Pancreas (tissue), 10 donors: ENCODE results near the gene SORL1. TPM values are rescaled to one million over a fixed set of nuclear protein-coding genes. Genes with fewer than 3 reads are reported as not detected.

ENCODE experiments used
- ATAC-seq, 4 donors: fragments of 200-7000 bp; cut with Tn5 transposase; one replicate each; pipeline versions ENCODE4 v1.8.0 to v1.9.1; 2020; ENCODE audit warnings: mild to moderate bottlenecking in 4 of 4, moderate library complexity in 4 of 4
- DNase-seq, 6 donors: peaks; one replicate each; pipeline ENCODE4 v3.0.0-alpha.2; 2020
- FAIRE-seq: peaks from 2 replicates; lab custom pipeline; 2012; peaks lifted over from hg19 to GRCh38; lab: Jason Lieb, UNC
- H3K27ac ChIP-seq, 4 donors: fragments of 200-600 bp; sonication (generic); 1 replicate in 3 of 4; 2 replicates in 1 of 4; pipeline versions ENCODE4 v1.5.0 to v1.8.0; 2020
- H3K27me3 ChIP-seq, 4 donors: fragments of 200-600 bp; one replicate each; pipeline ENCODE4 v1.8.0; 2021
- H3K36me3 ChIP-seq, 3 donors: fragments of 200-600 bp; sonication (generic) in 1 of 3; one replicate each; pipeline versions ENCODE4 v1.5.0 to v1.8.0; 2020 to 2021
- H3K4me1 ChIP-seq, 3 donors: fragments of 200-600 bp; one replicate each; pipeline ENCODE4 v1.8.0; 2021
- H3K4me3 ChIP-seq, 4 donors: fragments of 200-600 bp; sonication (generic) in 2 of 4; one replicate each; pipeline versions ENCODE4 v1.5.0 to v1.8.0; 2020 to 2021
- H3K9me3 ChIP-seq, 4 donors: fragments of 200-600 bp; one replicate each; pipeline ENCODE4 v1.8.0; 2021
- CTCF ChIP-seq, 4 donors: fragments of 200-600 bp; sonication (generic) in 3 of 4; IDR thresholded peaks; one replicate each; pipeline versions ENCODE4 v1.5.0 to v1.8.0; 2021; ENCODE audit warnings: antibody characterized with exemption in 4 of 4
- WGBS, 2 donors: extraction: QIAGEN DNeasy Blood & Tissue Kit; methylation state at CpG; one replicate each; pipeline ENCODE4 v1.1.7; 2013; 5-methylcytosine and 5-hydroxymethylcytosine counted together
- intact Hi-C, 3 donors: fragments of 100-400 bp; cut with DNase I; formaldehyde crosslinking; loops; one replicate each; pipeline versions ENCODE4 v1.11.1 to v1.14.2; 2022
- polyA plus RNA-seq, 2 donors: library from polyadenylated mRNA; stranded (reverse); fragments of 200-250 nt; gene quantifications; one replicate each; pipeline ENCODE4 v1.2.3, GENCODE V29; 2013
- total RNA-seq, 6 donors: library from RNA; stranded (reverse); fragmentation: NEBNext Ultra II Directional in 4 of 6; extraction: Animal tissue kit (Norgen Biotek cat#: 25700) in 4 of 6; gene quantifications; one replicate each; pipeline versions ENCODE4 v1.2.1 to v1.2.4, GENCODE V29; 2021 to 2023
- donor health status: healthy with polysubstance abuse.
- donor health status: DM: no; HTN: no; CAD: no; lungs with moderate emphysema.
- donor health status: DM: no; HTN: no; CAD: no.
- donor health status: control.
- donor health status: control.
- donor health status: Bipolar disorder and iron deficiency.
- donor health status: DM: yes; HTN: yes; CAD: no.
- donor health status: DM: no; HTN: no; CAD: no.
- donor health status: DM: no; HTN: no; CAD: no.
- donor health status: DM: yes; HTN: yes; CAD: no.

The SORL1 gene
- total and polyA plus RNA-seq, 8 donors, result 2.7 to 47.5 (median 15.5) TPM

GRCh38 chr11:121487191-121487590, 35.1 kb downstream of the SORL1 start:
- TF ChIP-seq CTCF (IDR thresholded peaks at IDR 0.05), result no peak
- no peak overlapping the region for H3K27ac ChIP-seq
- FAIRE-seq (no peak), DNase-seq (no peak), ATAC-seq (no peak)
- H3K4me3 ChIP-seq, result no peak overlapping the region
- no peaks in the 10 kb centered on the region for H3K36me3 ChIP-seq
- no peaks in the 10 kb centered on the region for H3K4me1 ChIP-seq
- H3K27me3 ChIP-seq, result no peaks in the 10 kb centered on the region
- H3K9me3 ChIP-seq, result no peaks in the 10 kb centered on the region
- 71 to 77% methylated on average over 6 of the region's 6 CpGs for WGBS, 2 donors
- intact Hi-C loops, result no loop called here

- H3K4me3 ChIP-seq, result no peak overlapping the region
- no peak for TF ChIP-seq CTCF (IDR thresholded peaks at IDR 0.05)
- H3K27ac ChIP-seq, result no peak overlapping the region
- intact Hi-C loops, result no loop called here
- 69 to 82% methylated on average over 2 of the region's 2 CpGs for WGBS, 2 donors
- H3K36me3 ChIP-seq, result no peaks in the 10 kb centered on the region
- no peaks in the 10 kb centered on the region for H3K4me1 ChIP-seq
- DNase-seq, result no peak
- no peak for ATAC-seq
- H3K9me3 ChIP-seq, result no peaks in the 10 kb centered on the region
- no peaks in the 10 kb centered on the region for H3K27me3 ChIP-seq
- FAIRE-seq, result no peak
Observed at GRCh38 chr11:121488170-121488569, 36.1 kb downstream of the SORL1 start.

- TF ChIP-seq CTCF (IDR thresholded peaks at IDR 0.05), result no peak
- no peak overlapping the region for H3K27ac ChIP-seq
Observed at GRCh38 chr11:121488641-121489040, 36.5 kb downstream of the SORL1 start.

GRCh38 chr11:121489823-121490222, 37.7 kb downstream of the SORL1 start:
- Histone ChIP-seq H3K27me3 (no peaks in the 10 kb centered on the region), H3K36me3 (no peaks in the 10 kb centered on the region), H3K4me3 (no peak overlapping the region), H3K27ac (no peak overlapping the region), H3K4me1 (no peaks in the 10 kb centered on the region), H3K9me3 (no peaks in the 10 kb centered on the region)
- intact Hi-C loops, result no loop called here
- DNase-seq, result no peak
- no peak for ATAC-seq
- 94% methylated on average over 2 of the region's 2 CpGs for WGBS, 2 donors
- FAIRE-seq, result no peak
- TF ChIP-seq CTCF (IDR thresholded peaks at IDR 0.05), result no peak

More at GRCh38 chr11:121488641-121489040, 36.5 kb downstream of the SORL1 start:
- Histone ChIP-seq H3K9me3 (no peaks in the 10 kb centered on the region), H3K27me3 (no peaks in the 10 kb centered on the region), H3K36me3 (no peaks in the 10 kb centered on the region), H3K4me1 (no peaks in the 10 kb centered on the region), H3K4me3 (no peak overlapping the region)
- intact Hi-C loops, result no loop called here
- WGBS, 2 donors, result 80 to 82% methylated on average over 6 of the region's 6 CpGs
- ATAC-seq (no peak), FAIRE-seq (no peak), DNase-seq (no peak)

- no peak for TF ChIP-seq CTCF (IDR thresholded peaks at IDR 0.05)
- WGBS, 2 donors, result 72 to 77% methylated on average over 7 of the region's 7 CpGs
- Histone ChIP-seq H3K27ac (no peak overlapping the region), H3K4me3 (no peak overlapping the region), H3K4me1 (no peaks in the 10 kb centered on the region), H3K36me3 (no peaks in the 10 kb centered on the region), H3K27me3 (no peaks in the 10 kb centered on the region), H3K9me3 (no peaks in the 10 kb centered on the region)
- no peak for FAIRE-seq
- no peak for ATAC-seq
- no peak for DNase-seq
- intact Hi-C loops, result no loop called here
Observed at GRCh38 chr11:121494355-121495099, 42.4 kb downstream of the SORL1 start.
